Left renal pelvis (tissue), 4 donors: Measurements from ENCODE around the gene TNFRSF12A. TPM values are rescaled to one million over a fixed set of nuclear protein-coding genes. Genes with fewer than 3 reads are reported as not detected.
A peak's percentile ranks its signal among the peaks of the same experiment; 100 is the strongest.

Experiments used
- DNase-seq, 4 donors: peaks; one replicate each; pipeline ENCODE4 v3.0.0-alpha.2; 2013; ENCODE audit warnings: low read depth in 4 of 4, low spot score in 3 of 4
- polyA plus RNA-seq, 4 donors: library from polyadenylated mRNA; unstranded; fragments of 120-200 nt; gene quantifications; one replicate each; pipeline ENCODE4 v1.2.1, GENCODE V29; 2013; ENCODE audit not compliant: insufficient read length in 4 of 4

The TNFRSF12A gene
- 10 to 100 TPM in 2 of 4 donors, 1 to 10 TPM in 2; 4.4 to 19.3 (median 10.7) TPM for polyA plus RNA-seq

- no peak for DNase-seq
These were observed at the start of gene TNFRSF12A for GRCh38 chr16:3020247-3020603. TNFRSF12A (plus strand) TSS chr16:3020368; CDS start chr16:3020398, 30 bp downstream.

- DNase-seq, result no peak
These were observed 49.6 kb upstream of the TNFRSF12A start for GRCh38 chr16:2970563-2970962.

- no peak for DNase-seq
These were observed 48.8 kb upstream of the TNFRSF12A start for GRCh38 chr16:2971134-2971984.

- DNase-seq, result no peak
These were observed 48.0 kb upstream of the TNFRSF12A start for GRCh38 chr16:2971985-2972784.

GRCh38 chr16:2973093-2973492, 47.1 kb upstream of the TNFRSF12A start:
- DNase-seq, result no peak

- no peak for DNase-seq
These were observed 46.4 kb upstream of the TNFRSF12A start for GRCh38 chr16:2973605-2974318.

GRCh38 chr16:2974319-2975056, 45.7 kb upstream of the TNFRSF12A start:
- no peak for DNase-seq

GRCh38 chr16:2975161-2975795, 44.9 kb upstream of the TNFRSF12A start:
- DNase-seq, result no peak

GRCh38 chr16:2976201-2976600, 44.0 kb upstream of the TNFRSF12A start:
- no peak for DNase-seq

GRCh38 chr16:2976673-2977072, 43.5 kb upstream of the TNFRSF12A start:
- DNase-seq, result no peak

GRCh38 chr16:2977440-2977839, 42.7 kb upstream of the TNFRSF12A start:
- no peak for DNase-seq

- DNase-seq, result no peak
These were observed 40.4 kb upstream of the TNFRSF12A start for GRCh38 chr16:2979669-2980226.

- peak; percentile 73 to 83 (median 76) for DNase-seq
These were observed 39.7 kb upstream of the TNFRSF12A start, which contains the start of gene PKMYT1 for GRCh38 chr16:2980227-2981176. PKMYT1 (minus strand) TSS chr16:2980446; CDS start chr16:2979657, 789 bp downstream.

GRCh38 chr16:2981177-2981898, 38.8 kb upstream of the TNFRSF12A start:
- no peak for DNase-seq

GRCh38 chr16:2981899-2982250, 38.3 kb upstream of the TNFRSF12A start:
- no peak for DNase-seq

GRCh38 chr16:2982402-2982801, 37.8 kb upstream of the TNFRSF12A start:
- DNase-seq, result no peak

GRCh38 chr16:2983706-2984136, 36.4 kb upstream of the TNFRSF12A start:
- DNase-seq, result peak in 1 of 4 donors; percentile 59

- DNase-seq, result no peak
These were observed 34.7 kb upstream of the TNFRSF12A start for GRCh38 chr16:2985462-2985861.
